Peyer's patch (tissue), 4 donors: Measurements from ENCODE around the gene TMEM97.

Source experiments
- POLR2A ChIP-seq, 2 donors: fragments of 450-650 bp; IDR thresholded peaks; one replicate each; pipeline ENCODE4 v1.5.1; 2017; ENCODE audit warnings: antibody characterized with exemption in 2 of 2, mild to moderate bottlenecking in 2 of 2, moderate library complexity in 2 of 2
- TF ChIP-seq, protein P1 (sequence below), 6 experiments: fragments of 450-650 bp in 4 of 6; fragments of 200-600 bp in 2 of 6; sonication (generic) in 1 of 6; IDR thresholded peaks; one replicate each; pipeline ENCODE4 v1.5.1; 2017 to 2019; ENCODE audit warnings: antibody characterized with exemption in 6 of 6, mild to moderate bottlenecking in 3 of 6, moderate library complexity in 1 of 6

DNA sequence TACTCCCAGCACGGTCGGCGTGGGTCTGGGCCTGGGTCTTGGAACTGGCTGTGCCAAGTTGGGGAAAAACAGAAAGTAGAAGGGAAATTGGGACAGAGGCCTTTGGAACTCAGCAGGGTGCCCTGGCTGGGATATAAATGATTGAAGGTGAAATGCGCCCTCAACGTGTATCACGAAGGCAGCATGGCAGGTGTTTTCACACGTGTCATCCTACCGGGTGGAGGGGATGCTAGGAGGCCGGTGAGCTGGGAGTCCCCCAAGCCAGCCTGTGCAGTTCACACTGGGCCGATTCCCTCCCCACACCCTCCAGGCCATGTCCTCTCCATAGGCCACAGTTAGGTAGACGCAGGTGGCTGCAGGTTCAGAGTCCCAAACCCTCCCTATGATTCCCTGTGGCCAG lies 22.5 kb downstream of the TMEM97 start:
- TF ChIP-seq, protein P1, sequence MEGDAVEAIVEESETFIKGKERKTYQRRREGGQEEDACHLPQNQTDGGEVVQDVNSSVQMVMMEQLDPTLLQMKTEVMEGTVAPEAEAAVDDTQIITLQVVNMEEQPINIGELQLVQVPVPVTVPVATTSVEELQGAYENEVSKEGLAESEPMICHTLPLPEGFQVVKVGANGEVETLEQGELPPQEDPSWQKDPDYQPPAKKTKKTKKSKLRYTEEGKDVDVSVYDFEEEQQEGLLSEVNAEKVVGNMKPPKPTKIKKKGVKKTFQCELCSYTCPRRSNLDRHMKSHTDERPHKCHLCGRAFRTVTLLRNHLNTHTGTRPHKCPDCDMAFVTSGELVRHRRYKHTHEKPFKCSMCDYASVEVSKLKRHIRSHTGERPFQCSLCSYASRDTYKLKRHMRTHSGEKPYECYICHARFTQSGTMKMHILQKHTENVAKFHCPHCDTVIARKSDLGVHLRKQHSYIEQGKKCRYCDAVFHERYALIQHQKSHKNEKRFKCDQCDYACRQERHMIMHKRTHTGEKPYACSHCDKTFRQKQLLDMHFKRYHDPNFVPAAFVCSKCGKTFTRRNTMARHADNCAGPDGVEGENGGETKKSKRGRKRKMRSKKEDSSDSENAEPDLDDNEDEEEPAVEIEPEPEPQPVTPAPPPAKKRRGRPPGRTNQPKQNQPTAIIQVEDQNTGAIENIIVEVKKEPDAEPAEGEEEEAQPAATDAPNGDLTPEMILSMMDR (IDR thresholded peaks at IDR 0.05): no peak
- no peak for TF ChIP-seq POLR2A (IDR thresholded peaks at IDR 0.05)
